Mesothelial cell of epicardium (in vitro differentiated cells): Measurements from ENCODE around the gene SNX1. TPM values are rescaled to one million over a fixed set of nuclear protein-coding genes. Genes with fewer than 3 reads are reported as not detected.
"Not testable (repeated sequence)": the region's sequence is repeated elsewhere in the genome, so short reads cannot be mapped to it uniquely, and the experiment has no call there.

Source experiments
- DNase-seq, 2 experiments: peaks; one replicate each; pipeline ENCODE4 v3.0.0; 2021; ENCODE audit warnings: low spot score in 2 of 2; ENCODE audit not compliant: unreplicated experiment in 2 of 2
- H3K27ac Mint-ChIP-seq: 2 replicates; pipeline ENCODE4 v1.8.0; 2021; ENCODE audit warnings: mixed read lengths
- H3K27me3 Mint-ChIP-seq: 2 replicates; pipeline ENCODE4 v1.8.0; 2021; ENCODE audit warnings: low read depth, mixed read lengths
- H3K36me3 Mint-ChIP-seq: 2 replicates; pipeline ENCODE4 v1.8.0; 2021; ENCODE audit warnings: mixed read lengths
- H3K4me1 Mint-ChIP-seq: 2 replicates; pipeline ENCODE4 v1.8.0; 2021; ENCODE audit warnings: mixed read lengths
- H3K4me3 Mint-ChIP-seq: 2 replicates; pipeline ENCODE4 v1.8.0; 2021; ENCODE audit warnings: mild to moderate bottlenecking, moderate library complexity, mixed read lengths
- H3K9me3 Mint-ChIP-seq: 2 replicates; pipeline ENCODE4 v1.8.0; 2021; ENCODE audit warnings: mixed read lengths
- total RNA-seq: library from RNA; stranded (reverse); gene quantifications from 3 replicates; pipeline ENCODE4 v1.2.1, GENCODE V29; 2021
- TF ChIP-seq, protein P1 (sequence below): fragments of 200-600 bp; sonication (generic); IDR thresholded peaks from one replicate; pipeline ENCODE4 v1.5.0; 2021; ENCODE audit warnings: antibody characterized with exemption; ENCODE audit not compliant: unreplicated experiment

The SNX1 gene
- total RNA-seq, 1 donor from 2014 or later = 93.6 TPM

DNA sequence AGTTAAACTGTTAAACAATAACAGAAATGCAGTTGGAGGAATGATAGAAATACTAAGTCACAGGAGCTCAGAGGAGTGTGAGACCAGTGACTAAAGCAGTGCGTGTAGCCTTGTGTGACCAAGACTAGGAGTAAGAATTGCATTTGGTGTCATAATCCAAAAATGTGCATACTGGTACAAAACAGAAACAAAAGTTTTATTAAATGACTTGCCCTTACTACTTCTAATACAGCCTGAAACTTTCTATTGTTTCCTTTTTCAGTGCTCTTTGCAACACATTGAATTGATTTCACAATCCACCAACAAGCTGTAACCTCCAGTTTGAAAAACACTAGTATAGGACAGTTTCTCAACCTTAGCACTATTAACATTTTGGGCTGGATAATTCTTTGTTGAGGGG is 17.1 kb downstream of the SNX1 start:
- TF ChIP-seq, protein P1, sequence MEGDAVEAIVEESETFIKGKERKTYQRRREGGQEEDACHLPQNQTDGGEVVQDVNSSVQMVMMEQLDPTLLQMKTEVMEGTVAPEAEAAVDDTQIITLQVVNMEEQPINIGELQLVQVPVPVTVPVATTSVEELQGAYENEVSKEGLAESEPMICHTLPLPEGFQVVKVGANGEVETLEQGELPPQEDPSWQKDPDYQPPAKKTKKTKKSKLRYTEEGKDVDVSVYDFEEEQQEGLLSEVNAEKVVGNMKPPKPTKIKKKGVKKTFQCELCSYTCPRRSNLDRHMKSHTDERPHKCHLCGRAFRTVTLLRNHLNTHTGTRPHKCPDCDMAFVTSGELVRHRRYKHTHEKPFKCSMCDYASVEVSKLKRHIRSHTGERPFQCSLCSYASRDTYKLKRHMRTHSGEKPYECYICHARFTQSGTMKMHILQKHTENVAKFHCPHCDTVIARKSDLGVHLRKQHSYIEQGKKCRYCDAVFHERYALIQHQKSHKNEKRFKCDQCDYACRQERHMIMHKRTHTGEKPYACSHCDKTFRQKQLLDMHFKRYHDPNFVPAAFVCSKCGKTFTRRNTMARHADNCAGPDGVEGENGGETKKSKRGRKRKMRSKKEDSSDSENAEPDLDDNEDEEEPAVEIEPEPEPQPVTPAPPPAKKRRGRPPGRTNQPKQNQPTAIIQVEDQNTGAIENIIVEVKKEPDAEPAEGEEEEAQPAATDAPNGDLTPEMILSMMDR = no peak
- no peak overlapping the region for H3K27ac Mint-ChIP-seq

GRCh38 chr15:64117759-64118487 is 22.1 kb downstream of the SNX1 start:
- no peaks in the 10 kb centered on the region for H3K4me1 Mint-ChIP-seq
- H3K36me3 Mint-ChIP-seq = peaks cover 29% of the 10 kb centered on the region
- no peak overlapping the region for H3K4me3 Mint-ChIP-seq
- TF ChIP-seq, protein P1 = no peak
- no peaks in the 10 kb centered on the region for H3K27me3 Mint-ChIP-seq
- no peak overlapping the region for H3K27ac Mint-ChIP-seq
- H3K9me3 Mint-ChIP-seq = no peaks in the 10 kb centered on the region
- no peak for DNase-seq

More for the DNA sequence above, 17.1 kb downstream of the SNX1 start:
- no peak overlapping the region for H3K4me3 Mint-ChIP-seq
- no peaks in the 10 kb centered on the region for H3K27me3 Mint-ChIP-seq
- H3K36me3 Mint-ChIP-seq = peaks cover 14% of the 10 kb centered on the region
- H3K9me3 Mint-ChIP-seq = no peaks in the 10 kb centered on the region
- no peak for DNase-seq
- H3K4me1 Mint-ChIP-seq = no peaks in the 10 kb centered on the region

GRCh38 chr15:64120322-64120721 is 24.5 kb downstream of the SNX1 start:
- H3K27ac Mint-ChIP-seq, H3K27me3 Mint-ChIP-seq, DNase-seq, H3K4me1 Mint-ChIP-seq, H3K4me3 Mint-ChIP-seq, H3K9me3 Mint-ChIP-seq: not testable (repeated sequence)
- peaks cover 28% of the 10 kb centered on the region for H3K36me3 Mint-ChIP-seq

GRCh38 chr15:64121614-64122013 is 25.8 kb downstream of the SNX1 start:
- Mint-ChIP-seq H3K4me1 (no peaks in the 10 kb centered on the region), H3K4me3 (no peak overlapping the region), H3K27ac (no peak overlapping the region), H3K36me3 (peaks cover 34% of the 10 kb centered on the region), H3K27me3 (no peaks in the 10 kb centered on the region), H3K9me3 (no peaks in the 10 kb centered on the region)
- no peak for DNase-seq
- TF ChIP-seq, protein P1 = no peak

GRCh38 chr15:64122444-64122843 is 26.7 kb downstream of the SNX1 start:
- DNase-seq = no peak
- Mint-ChIP-seq H3K27me3 (no peaks in the 10 kb centered on the region), H3K36me3 (peaks cover 40% of the 10 kb centered on the region), H3K9me3 (no peaks in the 10 kb centered on the region), H3K4me3 (no peak overlapping the region), H3K4me1 (no peaks in the 10 kb centered on the region), H3K27ac (no peak overlapping the region)
- TF ChIP-seq, protein P1 = no peak

GRCh38 chr15:64122936-64123351 is 27.2 kb downstream of the SNX1 start:
- Mint-ChIP-seq H3K4me1 (no peaks in the 10 kb centered on the region), H3K36me3 (peaks cover 42% of the 10 kb centered on the region), H3K9me3 (no peaks in the 10 kb centered on the region), H3K27me3 (no peaks in the 10 kb centered on the region), H3K4me3 (no peak overlapping the region), H3K27ac (no peak overlapping the region)
- DNase-seq = no peak
- TF ChIP-seq, protein P1 = no peak
